NCI-H526 (cell line): Measurements from ENCODE around the gene ASPG.
A peak's percentile ranks its signal among the peaks of the same experiment; 100 is the strongest.

Source experiments
- DNase-seq, 2 experiments: peaks; one replicate each; lab custom pipeline; 2025; lab: John Stamatoyannopoulos, UW

The ASPG gene

DNA sequence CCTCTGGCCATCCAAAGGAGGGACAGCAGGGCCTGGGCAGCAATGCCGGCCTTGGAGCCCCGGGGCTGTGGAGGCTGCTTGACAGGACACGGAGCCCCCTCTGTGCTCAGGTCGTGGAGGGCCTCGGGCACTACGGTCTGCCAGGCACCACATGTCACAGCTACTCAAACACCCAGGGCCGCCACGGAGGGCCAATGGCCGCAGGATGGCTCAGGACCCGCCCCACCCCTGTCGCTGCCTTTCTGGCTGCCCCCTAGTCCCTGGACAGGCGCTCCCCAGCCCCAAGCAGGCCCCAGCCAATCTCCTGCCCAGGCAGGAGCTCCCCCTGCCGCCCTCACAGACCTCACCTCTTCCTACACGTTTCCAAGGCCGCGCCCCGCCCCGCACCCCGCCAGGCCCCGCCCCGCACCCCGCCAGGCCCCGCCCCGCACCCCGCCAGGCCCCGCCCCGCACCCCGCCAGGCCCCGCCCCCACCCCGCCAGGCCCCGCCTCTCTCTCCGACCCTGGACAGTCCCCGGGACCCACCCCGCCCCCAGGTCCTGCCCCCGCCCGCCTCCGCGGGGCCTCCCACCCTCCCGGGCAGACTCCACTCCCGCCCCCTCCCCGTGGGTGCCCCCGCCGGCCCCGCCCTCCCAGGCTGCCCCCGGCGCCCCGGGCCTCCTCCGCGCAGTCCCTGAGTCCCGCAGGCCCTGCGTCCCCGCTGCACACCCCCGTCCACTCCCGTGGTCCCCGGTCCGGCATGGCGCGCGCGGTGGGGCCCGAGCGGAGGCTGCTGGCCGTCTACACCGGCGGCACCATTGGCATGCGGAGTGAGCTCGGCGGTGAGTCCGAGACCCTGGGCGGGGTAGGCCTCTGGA, at the start of gene ASPG:
ASPG (plus strand) TSS at position 669 of the 857 bp plus-strand sequence; CDS start at position 740, 71 bp downstream.
- peak in 1 of 2 experiments; percentile 34 for DNase-seq

GRCh38 chr14:104036212-104036611, 49.3 kb upstream of the ASPG start:
- DNase-seq: no peak

- DNase-seq: no peak
Observed at GRCh38 chr14:104037074-104037473, 48.4 kb upstream of the ASPG start.

GRCh38 chr14:104037903-104038302, 47.6 kb upstream of the ASPG start:
- DNase-seq: no peak

DNA sequence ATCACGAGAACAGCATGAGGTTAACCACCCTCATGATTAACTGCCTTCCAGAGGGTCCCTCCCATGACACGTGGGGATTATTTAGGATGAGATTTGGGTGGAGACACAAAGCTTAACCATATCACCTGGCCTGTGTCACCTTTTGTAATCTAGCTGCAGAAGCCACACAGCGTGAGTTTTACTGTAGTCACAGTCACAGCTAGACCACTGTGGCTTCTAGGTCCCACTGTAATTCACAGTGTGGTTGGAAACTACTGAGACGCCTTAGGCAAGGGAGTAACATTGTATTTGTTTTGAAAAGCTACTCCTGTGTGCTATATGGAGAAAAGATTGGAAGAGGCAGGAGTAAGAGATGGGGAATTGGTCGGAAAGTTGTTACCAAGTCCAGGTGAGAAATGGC, 46.3 kb upstream of the ASPG start:
- no peak for DNase-seq

DNA sequence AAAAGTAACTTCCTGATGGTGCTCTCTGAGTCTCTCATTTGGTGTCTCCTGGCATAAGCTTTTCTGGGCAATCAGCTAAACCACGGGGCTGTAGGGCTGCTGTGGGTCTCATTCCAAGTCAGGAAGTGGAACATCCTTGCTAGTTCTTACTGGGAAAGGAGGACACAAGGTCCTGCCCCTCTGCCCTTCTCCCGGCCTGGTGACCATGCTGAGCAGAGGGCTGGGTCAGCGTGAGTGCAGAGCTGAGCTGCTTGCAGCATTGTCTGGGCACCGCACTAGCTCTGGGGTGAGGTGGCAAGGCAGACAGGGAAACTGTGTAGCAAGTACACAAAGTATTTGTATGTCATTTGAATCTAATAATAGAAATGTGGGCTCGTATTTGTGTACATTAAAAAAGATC, 45.0 kb upstream of the ASPG start:
- peak; percentile 84 to 88 for DNase-seq

- peak; percentile 39 to 61 for DNase-seq
Observed at GRCh38 chr14:104041430-104042104, 43.9 kb upstream of the ASPG start.

DNA sequence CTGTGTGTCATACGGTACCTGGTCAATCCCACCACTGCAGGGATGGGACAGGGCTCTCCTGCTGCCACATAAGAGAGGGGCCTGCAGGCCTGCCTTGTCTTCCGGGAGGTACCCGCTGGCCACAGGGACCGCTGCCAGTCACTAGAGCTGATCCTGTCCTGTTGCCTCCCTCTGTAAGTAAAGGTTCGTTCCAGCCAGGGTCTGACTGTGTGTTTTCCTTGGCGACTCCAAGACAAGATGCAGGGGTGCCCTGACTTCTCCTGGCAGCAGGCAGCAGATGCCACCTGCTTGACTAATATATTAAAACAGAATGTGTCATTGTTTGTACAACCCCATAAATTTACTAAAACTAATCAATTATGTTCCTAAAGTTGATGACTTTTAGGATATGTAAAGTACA, 41.5 kb upstream of the ASPG start:
- DNase-seq: no peak

DNA sequence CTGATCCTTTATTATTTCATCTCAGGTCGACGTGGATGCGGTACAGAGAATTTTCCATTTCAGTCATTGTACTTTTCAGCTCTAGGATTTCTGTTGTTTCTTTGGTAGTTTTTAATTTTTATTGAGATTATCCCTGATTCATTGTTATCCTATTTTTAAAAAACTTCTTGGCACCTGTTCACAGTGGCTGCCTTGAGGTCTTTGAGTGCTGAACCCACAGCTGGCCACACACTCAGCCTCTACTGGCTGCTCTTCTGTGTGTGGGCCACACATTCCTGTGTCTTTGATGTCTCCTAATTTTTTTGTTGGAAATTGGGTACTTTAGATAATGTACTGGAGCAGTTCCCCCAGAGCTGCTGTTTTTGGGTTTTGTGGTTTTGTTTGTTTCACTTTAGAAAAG, 37.7 kb upstream of the ASPG start:
- DNase-seq: no peak

GRCh38 chr14:104048758-104049507, 36.6 kb upstream of the ASPG start:
- peak; percentile 40 to 48 for DNase-seq

GRCh38 chr14:104049576-104050240, 35.8 kb upstream of the ASPG start:
- DNase-seq: no peak

DNA sequence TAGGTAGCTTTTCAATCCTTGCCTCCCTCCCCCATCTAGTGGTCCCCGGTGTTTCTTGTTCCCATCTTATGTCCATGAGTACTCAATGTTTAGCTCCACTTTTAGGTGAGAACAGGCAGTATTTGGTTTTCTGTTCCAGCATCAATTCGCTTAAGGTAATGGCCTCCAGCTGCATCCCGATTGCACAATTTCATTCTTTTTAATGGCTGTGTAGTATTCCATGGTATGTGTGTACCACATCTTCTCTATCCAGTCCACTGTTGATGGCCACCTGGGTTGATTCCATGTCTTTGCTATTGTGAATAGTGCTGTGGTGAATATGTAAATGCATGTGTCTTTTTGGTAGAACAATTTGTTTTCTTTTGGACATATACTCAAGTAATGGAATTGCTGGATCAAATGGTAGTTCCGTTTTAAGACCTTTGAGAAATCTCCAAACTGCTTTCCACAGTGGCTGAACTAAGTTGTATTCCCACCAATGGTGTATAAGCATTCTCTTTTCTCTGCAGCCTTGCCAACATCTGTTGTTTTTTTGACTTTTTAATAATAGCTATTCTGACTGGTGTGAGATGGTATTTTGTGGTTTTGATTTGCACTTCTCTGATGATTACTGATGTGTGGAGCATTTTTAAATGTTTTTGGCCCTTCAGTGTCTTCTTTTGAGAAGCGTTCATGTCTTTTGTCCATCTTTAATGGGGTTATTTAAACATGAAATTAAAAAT, 34.2 kb upstream of the ASPG start:
- no peak for DNase-seq

DNA sequence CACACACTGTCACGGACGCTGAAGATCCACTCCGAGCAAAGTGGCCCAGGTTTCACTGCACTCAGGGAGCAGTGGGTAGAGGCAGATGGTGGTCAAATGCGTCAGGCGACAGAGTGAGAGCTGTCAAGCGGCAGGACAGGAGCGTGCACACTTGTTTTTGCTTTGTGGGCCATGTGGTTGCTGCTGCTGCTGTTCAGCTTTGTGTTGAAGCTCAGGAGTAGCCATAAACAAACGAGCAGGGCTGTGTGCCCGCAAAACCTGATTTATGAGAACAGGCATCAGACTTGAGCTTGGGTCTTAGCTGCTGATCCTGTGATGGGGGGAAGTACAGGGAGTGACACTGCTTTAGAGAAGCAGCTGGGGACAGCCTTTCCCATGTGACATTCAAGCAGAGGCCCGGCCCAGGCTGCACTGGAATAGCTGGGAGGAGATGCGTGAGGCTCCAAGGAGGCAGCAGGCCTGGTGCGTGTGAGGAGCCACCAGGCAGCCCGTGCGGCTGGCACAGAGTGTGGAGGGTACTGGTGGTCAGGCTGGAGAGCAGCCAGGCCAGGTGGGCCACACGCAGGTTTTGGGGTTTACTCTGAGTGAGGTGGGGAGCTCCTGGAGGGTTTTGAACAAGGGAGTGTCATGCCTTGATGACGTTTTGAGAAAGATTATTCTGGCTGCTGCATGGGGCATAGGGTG, 31.1 kb upstream of the ASPG start:
- DNase-seq: no peak

DNA sequence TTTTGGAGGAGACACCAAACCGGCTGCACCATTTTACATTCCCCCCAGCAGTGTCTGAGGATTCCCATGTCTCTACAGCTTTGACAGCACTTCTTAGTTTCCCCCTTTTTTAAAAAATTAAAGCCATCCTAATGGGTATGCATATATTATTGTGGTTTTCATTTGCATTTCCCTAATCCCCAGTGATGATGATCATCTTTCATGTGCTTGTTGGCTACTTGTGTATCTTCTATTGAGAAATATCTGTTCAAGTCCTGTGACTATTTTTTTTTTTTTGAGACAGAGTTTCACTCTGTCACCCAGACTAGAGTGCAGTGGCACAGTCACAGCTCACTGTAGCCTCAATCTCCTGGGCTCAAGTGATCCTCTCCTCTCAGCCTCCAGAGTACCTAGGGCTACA, 23.2 kb upstream of the ASPG start:
- DNase-seq: no peak

DNA sequence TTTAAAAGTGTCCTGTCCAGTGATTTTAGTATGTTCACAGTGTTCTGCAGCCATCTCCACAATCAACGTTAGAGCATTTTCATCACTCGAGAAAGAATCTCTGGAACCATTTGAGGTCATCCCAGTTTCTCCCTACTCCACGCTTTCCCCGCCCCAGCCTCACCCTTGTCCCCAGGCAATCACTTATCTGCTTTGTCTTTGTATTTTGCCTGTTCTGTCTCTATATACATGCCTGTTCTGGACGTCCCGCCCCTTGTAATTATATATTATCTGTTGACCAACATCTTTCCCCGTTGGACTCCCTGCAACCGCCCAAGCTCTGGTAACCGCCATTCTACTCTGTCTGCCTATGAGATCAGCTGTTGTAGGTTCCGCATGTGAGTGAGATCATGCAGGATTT, 21.5 kb upstream of the ASPG start:
- DNase-seq: no peak

GRCh38 chr14:104066279-104066678, 19.2 kb upstream of the ASPG start:
- DNase-seq: no peak

- no peak for DNase-seq
Observed at GRCh38 chr14:104066719-104067295, 18.7 kb upstream of the ASPG start.

DNA sequence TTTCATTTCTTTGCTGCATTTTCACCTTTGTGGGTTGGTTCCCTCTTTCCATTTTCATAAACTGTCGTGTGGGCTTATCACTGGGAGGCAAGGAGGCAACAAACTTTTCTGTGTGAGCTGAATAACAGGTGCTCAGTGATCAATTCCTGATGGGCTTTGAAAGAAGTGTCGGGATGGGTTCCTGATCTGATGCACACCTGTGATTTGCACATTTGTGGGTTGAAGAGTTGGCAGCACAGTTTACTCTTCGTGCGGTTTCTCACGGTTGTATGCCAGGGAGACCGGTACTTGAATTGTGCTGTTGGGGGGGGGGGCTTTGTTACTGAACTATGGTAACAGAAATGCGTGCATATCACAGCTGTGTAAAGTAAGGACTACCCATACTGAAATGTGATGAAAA, 16.0 kb upstream of the ASPG start:
- DNase-seq: no peak

DNA sequence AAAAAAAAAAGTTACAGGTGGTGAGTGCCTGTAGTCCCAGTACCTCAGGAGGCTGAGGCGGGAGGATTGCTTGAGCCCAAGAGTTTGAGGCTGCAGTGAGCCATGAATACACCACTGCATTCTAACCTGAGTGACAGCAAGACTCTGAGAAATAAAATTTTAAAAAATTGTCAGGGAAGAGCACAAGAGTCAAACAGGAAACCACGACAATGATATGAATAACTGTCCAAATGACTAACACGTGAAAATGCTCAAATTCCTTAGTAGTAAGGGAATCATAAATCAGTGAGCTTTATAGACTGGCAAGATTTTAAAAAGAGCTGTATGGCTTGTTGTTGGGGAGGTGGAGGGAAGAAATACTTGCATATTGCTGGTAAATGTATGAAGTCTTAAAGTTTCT, 12.9 kb upstream of the ASPG start:
- DNase-seq: no peak

DNA sequence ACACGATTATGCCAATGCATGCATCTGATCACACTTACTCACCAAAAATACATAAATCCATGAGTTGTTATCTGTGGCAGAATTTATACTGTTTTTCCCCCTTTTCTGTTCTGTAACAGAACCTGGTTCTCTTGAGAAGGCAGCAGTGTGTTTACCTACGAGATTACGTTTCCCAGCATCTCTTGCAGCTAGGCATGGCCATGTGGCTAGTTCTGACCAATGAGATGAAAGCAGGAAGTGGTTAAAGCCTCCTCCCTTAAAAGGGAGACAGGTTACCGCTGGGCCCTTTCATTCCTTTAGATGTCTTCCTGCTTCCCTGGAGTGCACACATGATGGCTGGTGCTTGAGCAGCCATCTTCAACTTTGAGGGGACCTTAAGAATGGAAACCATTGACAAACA, 11.7 kb upstream of the ASPG start:
- no peak for DNase-seq
